Right renal pelvis (tissue), 4 donors: ENCODE data around the gene TOGARAM2. TPM values are rescaled to one million over a fixed set of nuclear protein-coding genes. Genes with fewer than 3 reads are reported as not detected.
"Not testable (repeated sequence)": the region's sequence is repeated elsewhere in the genome, so short reads cannot be mapped to it uniquely, and the experiment has no call there.

Source experiments
- DNase-seq, 4 donors: peaks; one replicate each; pipeline ENCODE4 v3.0.0-alpha.2; 2013; ENCODE audit warnings: low read depth in 4 of 4, low spot score in 3 of 4, missing footprints in 1 of 4
- polyA plus RNA-seq, 4 donors: library from polyadenylated mRNA; unstranded; fragments of 120-200 nt; gene quantifications; one replicate each; pipeline ENCODE4 v1.2.1, GENCODE V29; 2013; ENCODE audit not compliant: insufficient read length in 4 of 4

TOGARAM2 gene
- polyA plus RNA-seq, 4 donors = 1.00 to 1.3 (median 1.1) TPM

DNA sequence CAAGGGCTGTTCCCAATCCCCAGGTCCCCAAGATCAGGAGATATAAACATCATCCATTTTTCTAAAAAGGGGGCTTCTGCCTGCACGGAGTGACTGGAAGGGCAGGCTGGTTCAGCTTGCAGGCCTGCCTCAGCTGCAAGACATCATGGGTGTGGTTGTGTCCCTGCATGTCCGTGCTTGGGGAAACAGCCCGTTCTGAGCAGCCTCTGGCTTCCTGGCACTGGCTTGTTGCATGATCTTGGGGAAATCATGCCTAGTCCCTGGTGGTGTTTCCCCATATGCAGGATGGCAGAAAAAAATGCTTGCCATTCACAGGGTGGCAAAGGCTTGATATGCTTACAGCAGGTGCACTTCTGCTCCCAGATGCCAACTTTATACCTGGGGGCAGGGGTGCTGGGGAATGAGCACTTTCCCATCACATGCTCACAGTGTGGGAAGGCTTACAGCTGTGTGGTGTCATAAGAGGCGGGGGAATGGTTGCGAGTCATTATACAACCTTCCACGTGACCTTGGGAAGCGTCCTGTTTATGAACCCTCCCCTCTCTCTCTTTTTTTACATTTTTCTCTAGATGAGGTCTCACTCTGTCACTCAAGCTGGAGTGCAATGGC lies 86.0 kb downstream of the TOGARAM2 start:
- DNase-seq = no peak

DNA sequence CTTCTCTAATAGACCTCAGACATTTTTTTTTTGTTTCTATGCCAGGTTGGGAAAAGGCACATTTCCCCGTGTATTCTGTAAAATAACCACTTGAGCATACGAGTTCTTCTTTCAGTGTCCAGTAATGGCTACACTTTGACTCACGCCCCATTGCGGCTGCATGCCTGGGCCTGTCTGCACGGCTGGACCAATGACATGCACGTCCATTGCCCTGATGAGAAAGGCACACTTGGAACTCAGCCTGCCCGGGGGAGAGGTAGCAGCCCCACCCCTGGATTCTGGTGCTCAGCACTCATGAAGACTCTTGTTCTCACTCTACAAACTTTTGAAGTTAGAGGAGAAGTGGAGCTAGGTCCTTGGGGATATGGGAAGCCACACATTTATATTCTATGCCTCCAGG lies 87.4 kb downstream of the TOGARAM2 start:
- DNase-seq = no peak

DNA sequence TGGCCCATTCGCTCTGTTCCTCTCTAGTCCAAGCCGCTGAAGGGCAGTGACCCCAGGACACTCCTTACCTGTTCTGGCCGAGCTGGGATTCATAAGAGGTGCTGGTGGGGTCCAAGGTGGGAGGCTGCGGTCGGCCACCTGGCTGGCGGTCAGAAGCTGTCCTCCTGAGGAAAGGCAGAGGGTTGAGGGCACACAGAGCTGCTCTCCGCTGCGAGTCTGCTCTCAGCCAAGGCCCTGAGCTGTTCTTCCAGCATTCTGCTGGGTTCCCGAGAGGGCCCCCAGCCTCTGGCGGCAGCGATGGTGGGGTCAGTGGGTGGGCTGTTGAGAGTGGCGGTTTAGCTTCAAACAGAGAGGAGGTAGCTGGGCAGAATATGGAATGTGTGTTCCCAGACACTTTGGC lies 89.4 kb downstream of the TOGARAM2 start:
- DNase-seq = no peak

DNA sequence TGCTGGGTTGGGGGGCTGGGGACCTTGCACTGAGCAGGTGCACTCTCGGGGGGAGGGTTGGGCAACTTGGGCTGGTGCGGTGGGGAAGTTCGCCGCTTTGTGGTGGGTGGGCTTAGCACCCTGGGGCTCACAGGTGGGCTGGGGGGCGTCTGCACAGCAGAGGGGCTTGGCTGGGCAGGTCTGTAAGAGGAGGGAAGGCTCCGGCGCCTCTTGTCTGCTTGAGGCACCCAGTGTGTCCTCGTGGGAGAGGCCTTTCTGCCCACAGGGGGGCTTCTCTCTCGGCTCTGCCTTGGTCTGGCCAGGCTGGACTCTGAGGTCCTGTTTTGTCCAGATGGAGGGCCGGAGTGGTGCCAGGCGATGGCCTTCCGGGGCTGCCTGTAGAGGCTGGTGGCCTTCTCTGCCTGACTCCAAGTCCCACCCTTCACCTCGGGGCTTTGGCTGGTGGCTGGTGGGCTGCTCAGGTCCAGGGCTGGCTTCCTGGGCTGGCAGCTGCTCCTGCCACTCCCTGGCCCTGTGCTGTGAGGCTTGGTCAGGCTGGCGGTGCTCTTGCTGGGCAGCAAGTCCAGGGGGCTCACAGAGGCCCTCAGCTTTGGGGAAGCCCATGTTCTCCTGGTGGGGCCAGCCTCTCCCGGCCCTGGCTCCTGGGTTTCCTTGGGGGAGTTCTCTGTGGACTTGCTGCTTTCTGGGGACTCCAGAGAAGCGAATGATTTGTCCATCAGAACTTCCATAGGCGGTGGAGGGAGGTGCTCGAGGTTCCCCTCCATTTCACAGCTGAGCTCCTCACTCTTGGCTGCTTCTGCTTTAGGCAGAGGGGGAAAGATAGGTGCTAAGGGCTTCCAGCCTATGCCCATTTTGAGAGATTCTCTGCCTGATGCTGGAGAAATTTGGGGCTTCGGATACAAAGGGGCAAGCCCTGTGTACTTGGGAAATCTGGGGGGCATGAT lies 90.2 kb downstream of the TOGARAM2 start:
- DNase-seq = no peak

DNA sequence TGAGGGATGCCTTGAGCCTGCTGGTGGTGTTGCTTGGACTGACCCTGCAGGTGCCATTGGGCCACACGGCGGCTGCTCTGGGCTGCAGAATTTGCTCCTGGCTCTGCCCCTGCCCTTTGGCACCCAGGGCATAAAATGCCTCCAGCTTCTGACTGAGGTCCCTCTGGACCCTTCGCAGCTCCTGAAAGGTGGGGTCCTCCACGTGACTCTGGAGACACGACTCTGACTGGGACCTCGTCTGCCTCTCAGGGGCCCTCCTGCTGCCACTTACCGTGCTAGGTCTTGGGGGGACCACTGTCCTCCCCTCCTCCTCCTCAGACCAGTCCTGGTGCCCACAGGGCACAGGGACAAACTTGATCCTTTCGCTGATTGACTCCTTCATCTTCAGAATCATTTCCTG lies 91.2 kb downstream of the TOGARAM2 start:
- DNase-seq = no peak

DNA sequence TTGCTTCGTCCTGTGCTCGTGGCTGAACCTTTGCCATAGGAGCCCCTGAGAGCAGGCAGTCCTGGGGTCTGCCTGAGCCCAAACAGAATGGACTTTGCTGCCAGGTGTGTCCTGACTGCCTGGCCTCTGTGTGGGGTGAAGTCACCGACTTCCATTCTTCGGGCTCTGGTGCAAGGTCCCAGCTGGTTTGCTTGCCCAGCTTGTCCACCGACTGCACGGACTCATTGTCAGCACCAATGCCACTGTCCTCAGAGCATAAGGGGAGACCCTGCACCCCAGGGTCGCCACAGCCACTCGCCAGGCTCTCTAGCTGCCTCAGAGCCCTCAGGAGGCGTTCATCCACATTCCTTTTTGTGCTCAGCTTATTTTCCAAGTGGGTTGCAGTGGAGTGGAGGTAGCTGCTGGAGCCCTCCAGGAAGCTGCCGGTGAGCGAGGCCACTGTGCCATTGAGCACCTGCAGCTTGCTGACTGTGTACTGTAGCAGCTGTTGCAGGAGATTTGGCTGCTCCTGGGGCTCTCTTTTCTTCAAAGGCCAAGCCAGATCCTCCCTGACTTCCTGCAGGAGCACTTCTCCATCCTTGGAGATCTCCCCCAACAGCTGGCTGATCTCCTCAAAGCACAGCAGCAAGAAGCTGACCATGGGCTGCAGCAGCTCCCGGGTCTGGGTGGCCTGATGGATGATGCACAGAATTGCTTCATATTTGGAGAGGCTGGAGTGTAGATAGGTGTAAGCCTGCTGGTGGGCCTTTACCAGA lies 92.0 kb downstream of the TOGARAM2 start:
- no peak for DNase-seq

DNA sequence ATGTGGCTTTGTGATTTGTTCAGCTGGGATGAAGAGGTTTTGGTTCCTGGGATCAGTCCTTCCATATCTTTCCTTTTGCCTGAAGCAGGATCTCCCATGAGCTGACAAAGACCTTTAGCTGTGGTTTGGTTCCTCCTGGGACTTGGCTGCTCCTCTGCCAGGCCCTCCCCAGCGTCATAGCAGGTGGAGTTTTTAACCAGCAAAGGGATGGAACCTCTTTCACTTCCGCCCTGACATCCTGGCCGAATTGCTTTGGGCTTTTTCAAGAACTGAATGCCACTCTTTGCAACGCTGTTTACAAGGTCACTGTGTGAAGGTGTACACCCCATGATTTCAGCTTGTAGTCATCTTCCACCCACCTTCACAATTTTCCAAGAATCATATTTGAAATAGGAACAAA lies 92.8 kb downstream of the TOGARAM2 start:
- DNase-seq = no peak

DNA sequence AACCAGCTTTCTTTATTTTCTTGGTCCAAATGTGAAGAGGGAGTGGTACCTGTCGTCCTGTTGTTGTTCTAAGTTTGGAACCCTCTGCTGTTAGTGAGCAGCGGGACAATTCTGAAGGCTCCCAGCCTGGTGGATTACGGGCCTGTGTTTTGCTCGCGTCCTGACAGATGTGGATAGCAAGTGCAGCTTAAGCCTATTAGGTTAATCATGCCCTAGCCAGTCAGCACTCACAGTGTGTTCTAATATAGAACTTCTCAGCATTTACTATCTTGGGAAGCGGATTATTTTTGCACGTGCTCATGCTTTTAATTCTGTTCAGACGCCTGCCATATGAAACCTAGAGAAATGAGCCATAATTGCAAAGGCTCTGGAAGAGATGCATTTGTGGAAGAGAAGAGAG lies 93.3 kb downstream of the TOGARAM2 start, which contains the start of gene PCARE:
Gene PCARE (minus strand): TSS at position 113 of the 400 bp plus-strand sequence. CDS start 262 bp downstream, outside the sequence.
- no peak for DNase-seq

- DNase-seq = no peak
Observed at GRCh38 chr2:29075894-29076705, 95.0 kb downstream of the TOGARAM2 start.

DNA sequence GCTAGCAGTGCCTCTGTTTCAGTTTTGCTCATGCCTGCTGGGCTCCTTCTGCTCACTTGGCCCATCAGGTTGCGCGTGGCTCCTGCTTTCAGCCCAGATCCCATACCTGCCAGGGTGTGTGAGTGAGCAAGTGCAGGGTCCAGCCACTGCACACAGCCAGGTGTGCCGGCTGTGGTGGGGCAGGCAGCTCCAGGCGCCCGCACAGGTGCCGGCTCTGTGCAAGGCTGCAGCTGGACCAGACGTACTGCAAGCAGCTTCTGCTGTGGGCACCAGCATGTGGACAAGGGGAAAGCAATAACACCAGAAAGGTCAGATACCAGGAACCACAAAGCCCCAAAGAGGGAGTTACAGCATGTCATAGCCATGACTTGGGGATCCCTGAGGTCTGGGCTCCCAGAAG lies 98.8 kb downstream of the TOGARAM2 start:
- no peak for DNase-seq

GRCh38 chr2:29080886-29081743 lies 100.0 kb downstream of the TOGARAM2 start:
- no peak for DNase-seq

- no peak for DNase-seq
Observed at GRCh38 chr2:29082804-29083495, 101.9 kb downstream of the TOGARAM2 start.

DNA sequence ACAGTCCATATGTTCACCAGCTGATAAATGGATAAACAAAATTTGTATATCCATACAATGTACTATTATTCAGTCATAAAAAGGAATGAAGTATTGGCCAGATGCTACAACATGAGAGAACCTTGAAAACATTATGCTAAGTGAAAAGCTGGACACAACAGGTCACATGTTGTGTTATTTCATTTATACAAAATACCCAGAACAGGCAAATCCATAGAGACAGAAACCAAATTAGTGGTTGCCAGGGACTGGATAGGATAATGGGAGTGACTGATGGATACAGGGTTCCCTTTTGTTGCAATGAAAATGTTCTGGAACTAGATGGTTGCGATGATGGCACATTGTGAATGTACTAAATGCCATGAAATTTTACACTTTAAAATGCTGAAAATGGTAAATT lies 103.5 kb downstream of the TOGARAM2 start:
- no peak for DNase-seq

DNA sequence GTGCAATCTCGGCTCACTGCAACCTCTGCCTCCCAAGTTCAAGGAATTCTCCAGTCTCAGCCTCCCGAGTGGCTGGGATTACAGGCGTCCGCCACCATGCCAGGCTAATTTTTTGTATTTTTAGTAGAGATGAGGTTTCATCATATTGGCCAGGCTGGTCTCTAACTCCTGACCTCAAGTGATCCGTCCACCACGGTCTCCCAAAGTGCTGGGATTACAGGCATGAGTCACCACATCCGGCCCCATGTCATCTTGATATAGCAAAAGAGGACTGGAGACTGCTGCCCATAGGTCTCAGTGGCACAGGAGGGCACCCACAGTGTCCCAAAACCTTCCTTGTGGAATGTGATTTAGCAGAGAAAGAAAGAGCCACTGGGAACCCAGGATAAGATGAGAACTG lies 109.2 kb downstream of the TOGARAM2 start:
- not testable (repeated sequence) for DNase-seq

- no peak for DNase-seq
Observed at GRCh38 chr2:29096969-29097368, 115.9 kb downstream of the TOGARAM2 start.

- no peak for DNase-seq
Observed at GRCh38 chr2:29097569-29097968, 116.5 kb downstream of the TOGARAM2 start.

GRCh38 chr2:29100564-29100963 lies 119.5 kb downstream of the TOGARAM2 start:
- DNase-seq = no peak
